HCT116 (cell line): ENCODE data around the gene SET.

Experiments used
- SP1 ChIP-seq: IDR thresholded peaks from 2 replicates; pipeline ENCODE4 v1.6.1; 2012; ENCODE audit warnings: low read depth
- TF ChIP-seq, protein P1 (sequence below), 3 experiments: fragments of 200-600 bp in 1 of 3; sonication (generic) in 1 of 3; IDR thresholded peaks in 2 of 3; conservative IDR thresholded peaks in 1 of 3; 2 replicates each; pipeline ENCODE4 v1.5.1; 2012 to 2017; ENCODE audit warnings: low read depth in 2 of 3, low read length in 2 of 3, antibody characterized with exemption in 1 of 3, borderline replicate concordance in 1 of 3, control low read depth in 1 of 3, mild to moderate bottlenecking in 1 of 3, mixed read lengths in 1 of 3, mixed run types in 1 of 3, moderate library complexity in 1 of 3; ENCODE audit not compliant: insufficient read depth in 1 of 3

GRCh38 chr9:128701227-128701854 lies 12.3 kb downstream of the SET start:
- TF ChIP-seq, protein P1, sequence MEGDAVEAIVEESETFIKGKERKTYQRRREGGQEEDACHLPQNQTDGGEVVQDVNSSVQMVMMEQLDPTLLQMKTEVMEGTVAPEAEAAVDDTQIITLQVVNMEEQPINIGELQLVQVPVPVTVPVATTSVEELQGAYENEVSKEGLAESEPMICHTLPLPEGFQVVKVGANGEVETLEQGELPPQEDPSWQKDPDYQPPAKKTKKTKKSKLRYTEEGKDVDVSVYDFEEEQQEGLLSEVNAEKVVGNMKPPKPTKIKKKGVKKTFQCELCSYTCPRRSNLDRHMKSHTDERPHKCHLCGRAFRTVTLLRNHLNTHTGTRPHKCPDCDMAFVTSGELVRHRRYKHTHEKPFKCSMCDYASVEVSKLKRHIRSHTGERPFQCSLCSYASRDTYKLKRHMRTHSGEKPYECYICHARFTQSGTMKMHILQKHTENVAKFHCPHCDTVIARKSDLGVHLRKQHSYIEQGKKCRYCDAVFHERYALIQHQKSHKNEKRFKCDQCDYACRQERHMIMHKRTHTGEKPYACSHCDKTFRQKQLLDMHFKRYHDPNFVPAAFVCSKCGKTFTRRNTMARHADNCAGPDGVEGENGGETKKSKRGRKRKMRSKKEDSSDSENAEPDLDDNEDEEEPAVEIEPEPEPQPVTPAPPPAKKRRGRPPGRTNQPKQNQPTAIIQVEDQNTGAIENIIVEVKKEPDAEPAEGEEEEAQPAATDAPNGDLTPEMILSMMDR (IDR thresholded peaks at IDR 0.05 in 2 of 3, conservative IDR thresholded peaks at IDR 0.05 in 1 of 3; ENCODE audit: borderline replicate concordance in 1 of 3, insufficient read depth in 1 of 3, low read depth in 2 of 3, low read length in 2 of 3): 0 out of 6 replicates have a peak, but pooled peaks of 1 of the 3 experiments have one; percentile 2
- TF ChIP-seq SP1: no peak
